Adipocyte (in vitro differentiated cells): ENCODE results near the gene IER5L.
A peak's percentile ranks its signal among the peaks of the same experiment; 100 is the strongest.

ENCODE experiments used
- DNase-seq: peaks from one replicate; pipeline ENCODE4 v3.0.0-alpha.2; 2015; ENCODE audit warnings: low read depth
- H3K27me3 ChIP-seq: replicated peaks from 2 replicates; pipeline ENCODE4 v1.7.0; 2013; ENCODE audit warnings: mild to moderate bottlenecking, low read length, moderate library complexity; ENCODE audit not compliant: control insufficient read depth, insufficient read depth
- H3K36me3 ChIP-seq: 2 replicates; pipeline ENCODE4 v1.7.0; 2013; ENCODE audit warnings: low read length, mild to moderate bottlenecking, moderate library complexity; ENCODE audit not compliant: control insufficient read depth, insufficient read depth, severe bottlenecking
- H3K4me1 ChIP-seq: 2 replicates; pipeline ENCODE4 v1.7.0; 2013; ENCODE audit warnings: mild to moderate bottlenecking, low read length, moderate library complexity; ENCODE audit not compliant: control insufficient read depth, insufficient read depth
- H3K4me3 ChIP-seq: 2 replicates; pipeline ENCODE4 v1.7.0; 2013; ENCODE audit warnings: mild to moderate bottlenecking, low read length, moderate library complexity
- H3K9ac ChIP-seq: 2 replicates; pipeline ENCODE4 v1.7.0; 2013; ENCODE audit warnings: mild to moderate bottlenecking, low read length, moderate library complexity
- H3K9me3 ChIP-seq: 2 replicates; pipeline ENCODE4 v1.7.0; 2013; ENCODE audit warnings: mild to moderate bottlenecking, low read length, moderate library complexity; ENCODE audit not compliant: control insufficient read depth

IER5L gene

GRCh38 chr9:129177791-129178567 is at the start of gene IER5L:
TSS of gene IER5L (minus strand) at chr9:129178261. CDS start at chr9:129178052, 209 bp downstream.
- peak within 1 kb of the TSS; percentile 93 for H3K4me3 ChIP-seq

GRCh38 chr9:129227843-129228189 is 49.8 kb upstream of the IER5L start:
- DNase-seq, result no peak
- Histone ChIP-seq H3K9ac (no peak overlapping the region), H3K27me3 (no peaks in the 10 kb centered on the region), H3K4me3 (no peak overlapping the region), H3K4me1 (peaks cover 14% of the 10 kb centered on the region), H3K36me3 (no peaks in the 10 kb centered on the region), H3K9me3 (peaks cover 4% of the 10 kb centered on the region)

More at GRCh38 chr9:129177791-129178567, at the start of gene IER5L:
- peak within 1 kb of the TSS; percentile 99 for H3K9ac ChIP-seq
- no peaks in the 10 kb centered on the region for H3K27me3 ChIP-seq
- no peaks in the 10 kb centered on the region for H3K36me3 ChIP-seq
- no peaks in the 10 kb centered on the region for H3K9me3 ChIP-seq
- peaks cover 21% of the 10 kb centered on the region for H3K4me1 ChIP-seq
- peak; percentile 99 for DNase-seq

- Histone ChIP-seq H3K27me3 (no peaks in the 10 kb centered on the region), H3K9ac (no peak overlapping the region), H3K9me3 (no peaks in the 10 kb centered on the region), H3K4me3 (no peak overlapping the region), H3K36me3 (no peaks in the 10 kb centered on the region), H3K4me1 (peaks cover 14% of the 10 kb centered on the region)
- DNase-seq, result peak; percentile 72
Measured at GRCh38 chr9:129225815-129226214, 47.8 kb upstream of the IER5L start.

GRCh38 chr9:129225490-129225778 is 47.4 kb upstream of the IER5L start:
- peaks cover 14% of the 10 kb centered on the region for H3K4me1 ChIP-seq
- H3K9ac ChIP-seq, result peak overlapping the region; percentile 56
- DNase-seq, result no peak
- no peak overlapping the region for H3K4me3 ChIP-seq
- no peaks in the 10 kb centered on the region for H3K27me3 ChIP-seq
- no peaks in the 10 kb centered on the region for H3K36me3 ChIP-seq
- H3K9me3 ChIP-seq, result no peaks in the 10 kb centered on the region

- peak overlapping the region; percentile 56 for H3K9ac ChIP-seq
- no peak for DNase-seq
- H3K4me3 ChIP-seq, result no peak overlapping the region
- no peaks in the 10 kb centered on the region for H3K27me3 ChIP-seq
- no peaks in the 10 kb centered on the region for H3K9me3 ChIP-seq
- no peaks in the 10 kb centered on the region for H3K36me3 ChIP-seq
- peaks cover 11% of the 10 kb centered on the region for H3K4me1 ChIP-seq
Measured at GRCh38 chr9:129224618-129225489, 46.8 kb upstream of the IER5L start.

GRCh38 chr9:129223551-129224208 is 45.6 kb upstream of the IER5L start:
- no peak overlapping the region for H3K9ac ChIP-seq
- no peaks in the 10 kb centered on the region for H3K36me3 ChIP-seq
- H3K4me1 ChIP-seq, result peaks cover 5% of the 10 kb centered on the region
- no peak overlapping the region for H3K4me3 ChIP-seq
- no peak for DNase-seq
- no peaks in the 10 kb centered on the region for H3K27me3 ChIP-seq
- H3K9me3 ChIP-seq, result no peaks in the 10 kb centered on the region

- Histone ChIP-seq H3K36me3 (no peaks in the 10 kb centered on the region), H3K9me3 (no peaks in the 10 kb centered on the region), H3K4me3 (no peak overlapping the region), H3K4me1 (peaks cover 5% of the 10 kb centered on the region), H3K27me3 (no peaks in the 10 kb centered on the region), H3K9ac (no peak overlapping the region)
- no peak for DNase-seq
Measured at GRCh38 chr9:129222819-129223218, 44.8 kb upstream of the IER5L start.

- no peaks in the 10 kb centered on the region for H3K9me3 ChIP-seq
- H3K27me3 ChIP-seq, result peaks cover 2% of the 10 kb centered on the region
- peaks cover 5% of the 10 kb centered on the region for H3K4me1 ChIP-seq
- no peak overlapping the region for H3K4me3 ChIP-seq
- H3K9ac ChIP-seq, result no peak overlapping the region
- DNase-seq, result no peak
- no peaks in the 10 kb centered on the region for H3K36me3 ChIP-seq
Measured at GRCh38 chr9:129221979-129222635, 44.0 kb upstream of the IER5L start.

GRCh38 chr9:129221233-129221632 is 43.2 kb upstream of the IER5L start:
- Histone ChIP-seq H3K9me3 (no peaks in the 10 kb centered on the region), H3K4me1 (peaks cover 5% of the 10 kb centered on the region), H3K36me3 (no peaks in the 10 kb centered on the region), H3K9ac (no peak overlapping the region), H3K4me3 (no peak overlapping the region), H3K27me3 (peaks cover 4% of the 10 kb centered on the region)
- DNase-seq, result no peak

- DNase-seq, result no peak
- Histone ChIP-seq H3K9me3 (no peaks in the 10 kb centered on the region), H3K4me1 (peaks cover 5% of the 10 kb centered on the region), H3K36me3 (no peaks in the 10 kb centered on the region), H3K9ac (no peak overlapping the region), H3K4me3 (no peak overlapping the region), H3K27me3 (peaks cover 4% of the 10 kb centered on the region)
Measured at GRCh38 chr9:129220771-129221170, 42.7 kb upstream of the IER5L start.

GRCh38 chr9:129218918-129219317 is 40.9 kb upstream of the IER5L start:
- H3K27me3 ChIP-seq, result peaks cover 7% of the 10 kb centered on the region
- DNase-seq, result no peak
- no peaks in the 10 kb centered on the region for H3K9me3 ChIP-seq
- H3K4me3 ChIP-seq, result no peak overlapping the region
- H3K9ac ChIP-seq, result no peak overlapping the region
- no peaks in the 10 kb centered on the region for H3K4me1 ChIP-seq
- no peaks in the 10 kb centered on the region for H3K36me3 ChIP-seq
